ENCODE measurements around the gene METRN. TPM values are rescaled to one million over a fixed set of nuclear protein-coding genes. Genes with fewer than 3 reads are reported as not detected.

The METRN gene
- total and polyA plus RNA-seq, 2 of the 4 experiments (the other 2 are of a cell fraction), result 6.1 to 48.2 TPM

- H2AFZ ChIP-seq (replicated peaks; ENCODE audit: low read length, poor library complexity), result no peak overlapping the region
- no peak overlapping the region for H3K18ac ChIP-seq (ENCODE audit: low read depth, low read length)
- no peak overlapping the region for H2BK20ac ChIP-seq (ENCODE audit: low read depth, low read length)
- ChIA-PET CTCF (no interaction called here), POLR2A (ENCODE audit: unreplicated experiment) (no interaction called here)
- no peak for DNase-seq
- peaks cover 2% of the 10 kb centered on the region; the same call in 1 of the 2 replicates for H3K9me1 ChIP-seq (ENCODE audit: insufficient read depth, low read length)
- H2BK5ac ChIP-seq (ENCODE audit: low read depth, low read length, poor library complexity, severe bottlenecking), result no peak overlapping the region
- no peak overlapping the region for H4K8ac ChIP-seq (ENCODE audit: low read depth in 2 of 2, low read length in 2 of 2)
- H3K79me1 ChIP-seq (ENCODE audit: low read depth in 1 of 2, low read length in 2 of 2), result peaks cover 0 to 5% of the 10 kb centered on the region in 2 experiments; a peak in 1 of 4 replicates
- peaks cover 4% of the 10 kb centered on the region for H4K20me1 ChIP-seq (ENCODE audit: insufficient read depth, low read length)
- no peak overlapping the region for H3K14ac ChIP-seq (replicated peaks; ENCODE audit: low read depth, low read length)
- intact Hi-C loops (cut with micrococcal nuclease) (loop anchor here (5.0 kb wide), 1 partner anchor 62 kb away; the partner anchor contains the start of genes CHTF18 and RPUSD1), in situ Hi-C loops (cut with MboI; ENCODE audit: low sequenced_read_pairs) (no loop called here), dilution Hi-C loops (cut with HindIII; ENCODE audit: low sequenced_read_pairs, unreplicated experiment) (no loop called here)
- H3K4me2 ChIP-seq (ENCODE audit: low read depth, low read length), result no peak overlapping the region
- no peak overlapping the region for H3K27ac ChIP-seq (ENCODE audit: insufficient read depth, low read length)
- H3K4me1 ChIP-seq (ENCODE audit: control insufficient read depth, insufficient read depth, low read length), result peaks cover 12% of the 10 kb centered on the region
- H3K9ac ChIP-seq (ENCODE audit: low read depth, low read length), result no peak overlapping the region
- H3K27me3 ChIP-seq (ENCODE audit: control insufficient read depth, insufficient read depth, low read length), result no peaks in the 10 kb centered on the region
- H3K4me3 ChIP-seq (ENCODE audit: insufficient read depth, low read depth, low read length), result no peak overlapping the region
- no peak overlapping the region for H3K56ac ChIP-seq (ENCODE audit: extremely low read depth, insufficient read depth, low read length)
- H4K91ac ChIP-seq (ENCODE audit: insufficient read depth, low read depth, low read length), result no peak overlapping the region
- H3K4ac ChIP-seq (ENCODE audit: low read depth, low read length), result no peak overlapping the region
- no peak for ATAC-seq (ENCODE audit: low read depth)
- no peak overlapping the region for H3K23ac ChIP-seq (ENCODE audit: low read depth, low read length)
- no TSS peak for BruUV-seq (replicated peaks)
- no peak for TF ChIP-seq RCOR1 (IDR thresholded peaks at IDR 0.05; ENCODE audit: insufficient replicate concordance, low read length)
- TF ChIP-seq RFX5 (IDR thresholded peaks at IDR 0.05; ENCODE audit: low read depth, low read length), result no peak
- TF ChIP-seq POLR2A (IDR thresholded peaks at IDR 0.05; ENCODE audit: low read depth, low read length), result no peak
- no peak for TF ChIP-seq CHD1 (IDR thresholded peaks at IDR 0.05; ENCODE audit: low read depth, low read length)
- no peak for TF ChIP-seq NFE2L2 (IDR thresholded peaks at IDR 0.05; ENCODE audit: low read depth, low read length)
- TF ChIP-seq CEBPB (IDR thresholded peaks at IDR 0.05; ENCODE audit: low read depth, low read length), result no peak
- TF ChIP-seq SMC3 (IDR thresholded peaks at IDR 0.05; ENCODE audit: low read depth, low read length), result no peak
- no peak for TF ChIP-seq BHLHE40 (IDR thresholded peaks at IDR 0.05; ENCODE audit: low read depth, low read length)
- no peaks in the 10 kb centered on the region for H3K9me3 ChIP-seq (ENCODE audit: control insufficient read depth, insufficient read depth, low read length)
- H4K5ac ChIP-seq (ENCODE audit: low read depth, low read length), result no peak overlapping the region
- H2BK120ac ChIP-seq (ENCODE audit: low read depth, low read length), result no peak overlapping the region
- H3K36me3 ChIP-seq (ENCODE audit: control insufficient read depth, insufficient read depth, low read length), result peaks cover 3% of the 10 kb centered on the region; the same call in 1 of the 2 replicates
- 86% methylated on average over 15 of the region's 23 CpGs; no CpG with 5 or more reads in 1 of the 2 experiments for WGBS, 2 experiments (ENCODE audit: extremely low coverage in 2 of 2, insufficient read length in 1 of 2)
- H2AK9ac ChIP-seq (replicated peaks; ENCODE audit: low read depth, low read length, poor library complexity), result peak overlapping the region; percentile 93
- no peak overlapping the region for H2AK5ac ChIP-seq (ENCODE audit: low read depth, low read length)
- no peak overlapping the region for H2BK15ac ChIP-seq (ENCODE audit: low read depth, low read length)
These were observed 10.7 kb downstream of the METRN start for GRCh38 chr16:725463-726187.
